DND-41 (cell line): ENCODE results near the gene HOXD8.

Source experiments
- ATAC-seq: fragments of 200-7000 bp; cut with Tn5 transposase; 3 replicates; pipeline ENCODE4 v1.9.1; 2021; ENCODE audit warnings: low read depth; ENCODE audit not compliant: insufficient read depth
- DNase-seq: peaks from one replicate; pipeline ENCODE4 v3.0.0-alpha.2; 2020
- H2AFZ ChIP-seq: 2 replicates; pipeline ENCODE4 v1.6.0; 2012; ENCODE audit warnings: low read depth, low read length
- H3K27ac ChIP-seq: 2 replicates; pipeline ENCODE4 v1.5.1; 2012; ENCODE audit warnings: low read length, inconsistent platforms
- H3K27me3 ChIP-seq: fragments of 200-600 bp; sonication (generic); 2 replicates; pipeline ENCODE4 v1.6.0; 2012; ENCODE audit warnings: low read length, mild to moderate bottlenecking, inconsistent platforms; ENCODE audit not compliant: insufficient read depth, poor library complexity
- H3K36me3 ChIP-seq: 2 replicates; pipeline ENCODE4 v1.5.1; 2012; ENCODE audit warnings: low read length, inconsistent platforms; ENCODE audit not compliant: insufficient read depth
- H3K4me1 ChIP-seq: 2 replicates; pipeline ENCODE4 v1.5.1; 2012; ENCODE audit warnings: mild to moderate bottlenecking, low read length; ENCODE audit not compliant: insufficient read depth
- H3K4me2 ChIP-seq: 2 replicates; pipeline ENCODE4 v1.6.0; 2012; ENCODE audit warnings: mild to moderate bottlenecking, moderate library complexity, low read length, inconsistent platforms; ENCODE audit not compliant: insufficient read depth
- H3K4me3 ChIP-seq, 2 experiments: fragments of 200-600 bp in 1 of 2; shearing (Covaris generic) in 1 of 2; 2 replicates each; pipeline ENCODE4 v1.5.1; 2012 to 2016; ENCODE audit warnings: inconsistent platforms in 2 of 2, low read length in 2 of 2, mild to moderate bottlenecking in 2 of 2, low read depth in 1 of 2, moderate library complexity in 1 of 2
- H3K79me2 ChIP-seq: 2 replicates; pipeline ENCODE4 v1.6.0; 2012; ENCODE audit warnings: low read length, inconsistent platforms; ENCODE audit not compliant: insufficient read depth
- H3K9ac ChIP-seq: 2 replicates; pipeline ENCODE4 v1.6.0; 2012; ENCODE audit warnings: low read depth, mild to moderate bottlenecking, inconsistent platforms, low read length, moderate library complexity
- H3K9me3 ChIP-seq: 2 replicates; pipeline ENCODE4 v1.5.1; 2012; ENCODE audit warnings: low read length, moderate library complexity, mild to moderate bottlenecking, inconsistent platforms; ENCODE audit not compliant: insufficient read depth, severe bottlenecking
- H4K20me1 ChIP-seq: 2 replicates; pipeline ENCODE4 v1.6.0; 2012; ENCODE audit warnings: low read length; ENCODE audit not compliant: insufficient read depth
- EZH2 ChIP-seq: IDR thresholded peaks from 3 replicates; pipeline ENCODE4 v1.6.1; 2012; ENCODE audit warnings: borderline replicate concordance, low read depth, mild to moderate bottlenecking, moderate library complexity, low read length, inconsistent platforms; ENCODE audit not compliant: severe bottlenecking
- TF ChIP-seq, protein P1 (sequence below): IDR thresholded peaks from 2 replicates; pipeline ENCODE4 v1.5.1; 2012; ENCODE audit warnings: borderline replicate concordance, low read length, moderate library complexity, mild to moderate bottlenecking; ENCODE audit not compliant: poor library complexity, severe bottlenecking; ENCODE audit errors: extremely low read depth

The HOXD8 gene

DNA sequence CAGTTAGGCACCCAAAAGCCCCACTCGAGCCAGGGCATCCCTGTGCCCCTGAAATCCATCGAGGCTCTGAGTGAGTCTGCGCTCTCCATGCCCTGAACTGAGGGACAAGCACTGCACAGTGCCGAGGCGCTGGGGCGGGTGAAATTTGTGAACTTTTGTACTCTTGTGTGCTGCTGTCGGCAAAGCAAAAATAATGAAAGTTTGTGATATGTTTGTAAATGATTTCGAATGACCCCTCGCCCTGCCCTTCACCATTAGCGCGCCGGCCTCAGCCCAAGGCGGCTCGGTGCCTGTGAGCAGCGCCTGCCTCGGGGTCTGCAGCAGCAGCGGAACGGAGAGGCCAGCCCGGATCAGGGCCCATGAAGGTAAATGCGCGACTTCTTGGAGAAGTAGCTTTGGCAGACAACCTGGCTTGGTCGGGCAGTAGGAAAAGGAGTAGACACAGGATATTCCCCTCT, 20.0 kb downstream of the HOXD8 start:
- H3K4me1 ChIP-seq: no peaks in the 10 kb centered on the region
- no peaks in the 10 kb centered on the region for H3K79me2 ChIP-seq
- no peak overlapping the region for H3K4me2 ChIP-seq
- TF ChIP-seq, protein P1, sequence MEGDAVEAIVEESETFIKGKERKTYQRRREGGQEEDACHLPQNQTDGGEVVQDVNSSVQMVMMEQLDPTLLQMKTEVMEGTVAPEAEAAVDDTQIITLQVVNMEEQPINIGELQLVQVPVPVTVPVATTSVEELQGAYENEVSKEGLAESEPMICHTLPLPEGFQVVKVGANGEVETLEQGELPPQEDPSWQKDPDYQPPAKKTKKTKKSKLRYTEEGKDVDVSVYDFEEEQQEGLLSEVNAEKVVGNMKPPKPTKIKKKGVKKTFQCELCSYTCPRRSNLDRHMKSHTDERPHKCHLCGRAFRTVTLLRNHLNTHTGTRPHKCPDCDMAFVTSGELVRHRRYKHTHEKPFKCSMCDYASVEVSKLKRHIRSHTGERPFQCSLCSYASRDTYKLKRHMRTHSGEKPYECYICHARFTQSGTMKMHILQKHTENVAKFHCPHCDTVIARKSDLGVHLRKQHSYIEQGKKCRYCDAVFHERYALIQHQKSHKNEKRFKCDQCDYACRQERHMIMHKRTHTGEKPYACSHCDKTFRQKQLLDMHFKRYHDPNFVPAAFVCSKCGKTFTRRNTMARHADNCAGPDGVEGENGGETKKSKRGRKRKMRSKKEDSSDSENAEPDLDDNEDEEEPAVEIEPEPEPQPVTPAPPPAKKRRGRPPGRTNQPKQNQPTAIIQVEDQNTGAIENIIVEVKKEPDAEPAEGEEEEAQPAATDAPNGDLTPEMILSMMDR: no peak
- TF ChIP-seq EZH2: no peak
- ATAC-seq (no peak), DNase-seq (no peak)
- H2AFZ ChIP-seq: no peak overlapping the region
- no peak overlapping the region for H3K9ac ChIP-seq
- H4K20me1 ChIP-seq: no peaks in the 10 kb centered on the region
- H3K9me3 ChIP-seq: no peaks in the 10 kb centered on the region
- no peaks in the 10 kb centered on the region for H3K27me3 ChIP-seq
- no peaks in the 10 kb centered on the region for H3K36me3 ChIP-seq
- no peak overlapping the region for H3K27ac ChIP-seq
- H3K4me3 ChIP-seq: no peak overlapping the region

DNA sequence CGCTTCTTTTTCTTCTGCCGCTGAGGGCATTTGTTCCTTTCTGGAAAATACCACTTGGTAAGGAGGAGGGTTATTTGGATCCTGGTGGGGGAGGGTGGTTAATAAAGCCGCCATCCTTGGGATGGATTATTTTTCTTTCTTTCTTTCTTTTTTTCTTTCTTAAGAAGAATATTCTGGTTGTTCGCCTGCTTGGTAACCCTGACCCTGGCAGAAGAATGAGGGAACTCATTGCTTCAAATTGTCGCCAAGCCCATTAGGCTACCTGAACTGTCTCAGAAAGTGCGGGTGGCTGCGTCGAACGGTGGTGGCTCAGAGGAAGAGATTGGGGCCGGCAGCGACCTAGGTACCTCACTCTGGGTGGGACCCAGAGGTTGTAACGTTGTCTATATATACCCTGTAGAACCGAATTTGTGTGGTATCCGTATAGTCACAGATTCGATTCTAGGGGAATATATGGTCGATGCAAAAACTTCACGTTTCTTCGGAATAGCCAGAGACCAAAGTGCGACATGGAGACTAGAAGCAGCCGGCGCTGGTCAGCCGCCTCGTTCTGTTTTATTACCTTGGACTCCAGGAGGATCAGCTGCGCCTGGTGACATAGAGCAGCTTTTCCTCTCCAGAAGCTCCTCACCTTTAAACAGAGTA, 20.6 kb downstream of the HOXD8 start:
- H3K9me3 ChIP-seq: no peaks in the 10 kb centered on the region
- H3K79me2 ChIP-seq: no peaks in the 10 kb centered on the region
- no peak overlapping the region for H3K27ac ChIP-seq
- DNase-seq: no peak
- TF ChIP-seq EZH2: no peak
- TF ChIP-seq, protein P1: no peak
- no peak overlapping the region for H3K4me3 ChIP-seq
- no peak overlapping the region for H2AFZ ChIP-seq
- peaks cover 2% of the 10 kb centered on the region for H3K27me3 ChIP-seq
- H3K9ac ChIP-seq: no peak overlapping the region
- no peaks in the 10 kb centered on the region for H3K4me1 ChIP-seq
- H3K36me3 ChIP-seq: no peaks in the 10 kb centered on the region
- H3K4me2 ChIP-seq: no peak overlapping the region
- no peaks in the 10 kb centered on the region for H4K20me1 ChIP-seq
- no peak for ATAC-seq

- DNase-seq: no peak
- no peak for ATAC-seq
- TF ChIP-seq, protein P1: no peak
- no peak for TF ChIP-seq EZH2
These were observed 21.3 kb downstream of the HOXD8 start for GRCh38 chr2:176150584-176151441.

More at GRCh38 chr2:176150584-176151441, 21.3 kb downstream of the HOXD8 start:
- Histone ChIP-seq H4K20me1 (no peaks in the 10 kb centered on the region), H3K27ac (no peak overlapping the region), H3K4me2 (no peak overlapping the region), H3K9ac (no peak overlapping the region), H3K27me3 (peaks cover 4% of the 10 kb centered on the region), H3K79me2 (no peaks in the 10 kb centered on the region), H3K4me1 (no peaks in the 10 kb centered on the region), H2AFZ (no peak overlapping the region), H3K9me3 (no peaks in the 10 kb centered on the region), H3K4me3 (no peak overlapping the region), H3K36me3 (no peaks in the 10 kb centered on the region)
